Activated CD4-positive, alpha-beta T cell treated with anti-CD3 and anti-CD28 coated beads, Interleukin-10, Interleukin-2, amounts not matched to agents 100 ng/mL and 50 ng/mL, durations not matched to agents 16 hours and 8 hours (primary cell): ENCODE data around the gene WWC2.

Source experiments
- DNase-seq: peaks from one replicate; pipeline ENCODE4 v3.0.0-alpha.2; 2020

The WWC2 gene

DNA sequence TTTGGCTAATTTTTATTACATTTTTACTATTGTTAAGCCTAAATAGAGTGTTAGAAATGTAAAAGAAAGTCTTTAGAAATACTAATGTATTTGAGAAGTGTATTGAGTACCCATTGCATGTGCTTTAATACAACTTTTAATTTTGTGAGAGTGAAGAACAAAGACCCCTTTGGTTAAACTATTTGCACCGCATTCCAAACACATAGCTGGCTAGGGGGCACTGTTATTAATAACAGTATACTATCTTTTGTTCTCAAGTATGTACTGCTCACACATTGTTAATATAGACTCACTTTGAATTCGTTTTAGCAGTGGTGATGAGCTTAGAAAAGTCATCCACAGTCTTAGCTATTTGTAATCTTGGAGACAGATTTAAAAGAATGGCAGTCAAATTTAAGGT, 114.9 kb downstream of the WWC2 start:
- DNase-seq = no peak

DNA sequence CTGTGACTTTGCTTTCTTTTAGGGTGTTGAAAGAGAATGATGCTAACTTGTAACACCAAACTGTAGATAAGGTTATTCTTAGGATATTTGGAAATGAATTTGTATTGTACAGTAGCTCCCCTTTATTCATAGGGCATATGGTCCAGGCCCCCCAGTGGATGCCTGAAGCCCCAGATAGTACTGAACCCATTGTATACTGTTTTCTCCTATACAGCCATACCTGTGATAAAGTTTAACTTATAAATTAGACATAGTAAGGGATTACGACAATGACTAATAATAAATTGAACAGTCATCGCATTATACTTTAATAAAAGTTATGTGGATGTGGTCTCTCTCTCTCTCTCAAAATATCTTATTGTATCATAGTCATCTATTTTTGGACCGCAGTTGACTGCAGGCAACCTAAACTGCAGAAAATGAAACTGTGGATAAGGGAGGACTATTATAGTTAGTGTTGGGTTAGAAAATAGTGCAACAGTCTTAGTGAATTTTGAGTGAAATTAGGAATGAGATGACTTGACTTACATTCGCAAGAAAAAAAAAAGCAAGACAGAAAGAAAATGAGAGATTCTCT, 115.9 kb downstream of the WWC2 start:
- no peak for DNase-seq

DNA sequence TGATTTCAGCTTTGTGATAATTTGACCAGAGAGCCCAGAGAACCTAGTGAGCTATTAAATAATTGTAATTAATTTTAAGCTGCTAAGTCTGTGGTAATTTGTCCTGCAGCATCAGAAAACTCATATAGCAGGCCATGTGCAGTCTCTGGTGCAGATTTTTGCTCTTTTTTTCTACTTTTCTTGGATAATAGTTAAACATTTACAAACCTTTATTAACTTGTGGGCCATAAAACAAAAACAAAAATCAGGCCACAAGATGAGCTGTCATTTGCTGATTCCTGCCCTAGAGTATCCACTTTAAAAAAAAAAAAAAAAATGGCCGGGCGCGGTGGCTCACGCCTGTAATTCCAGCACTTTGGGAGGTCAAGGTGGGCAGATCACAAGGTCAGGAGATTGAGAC, 121.2 kb downstream of the WWC2 start:
- no peak for DNase-seq

DNA sequence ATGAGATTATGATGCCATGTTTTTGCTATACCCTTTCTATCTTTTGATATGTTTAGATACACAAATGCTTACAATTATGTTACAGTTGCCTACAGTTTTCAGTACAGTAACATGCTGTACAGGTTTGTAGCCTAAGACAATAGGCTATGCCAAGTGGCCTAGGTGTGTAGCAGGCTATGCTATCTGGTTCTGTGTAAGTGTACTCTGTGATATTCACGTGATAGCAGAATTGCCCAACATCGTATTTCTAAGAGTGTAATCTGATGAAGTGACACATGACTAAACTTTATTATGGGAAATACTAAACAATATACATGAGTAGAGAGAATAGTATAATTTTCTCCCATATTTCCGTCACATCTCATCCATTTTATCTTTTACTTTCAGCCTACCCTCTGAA, 124.0 kb downstream of the WWC2 start:
- no peak for DNase-seq

DNA sequence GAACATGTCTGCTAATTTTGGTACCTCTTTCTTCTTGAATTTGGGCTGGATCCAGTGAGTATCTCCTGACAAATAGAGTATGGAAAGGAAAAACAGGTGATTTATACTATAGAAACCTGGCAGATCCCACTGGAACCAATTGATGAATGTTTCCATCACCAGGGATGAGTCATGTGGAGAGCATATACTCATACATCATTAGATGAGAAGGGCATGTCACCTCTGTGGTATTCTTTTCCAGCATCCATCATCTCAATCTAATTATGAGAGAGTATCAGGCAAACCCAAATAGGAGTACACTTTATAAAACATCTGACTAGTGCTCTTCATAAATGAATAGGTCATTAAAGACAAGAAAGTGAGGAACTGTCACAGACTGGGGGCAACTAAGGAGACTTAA, 130.3 kb downstream of the WWC2 start:
- DNase-seq = no peak

DNA sequence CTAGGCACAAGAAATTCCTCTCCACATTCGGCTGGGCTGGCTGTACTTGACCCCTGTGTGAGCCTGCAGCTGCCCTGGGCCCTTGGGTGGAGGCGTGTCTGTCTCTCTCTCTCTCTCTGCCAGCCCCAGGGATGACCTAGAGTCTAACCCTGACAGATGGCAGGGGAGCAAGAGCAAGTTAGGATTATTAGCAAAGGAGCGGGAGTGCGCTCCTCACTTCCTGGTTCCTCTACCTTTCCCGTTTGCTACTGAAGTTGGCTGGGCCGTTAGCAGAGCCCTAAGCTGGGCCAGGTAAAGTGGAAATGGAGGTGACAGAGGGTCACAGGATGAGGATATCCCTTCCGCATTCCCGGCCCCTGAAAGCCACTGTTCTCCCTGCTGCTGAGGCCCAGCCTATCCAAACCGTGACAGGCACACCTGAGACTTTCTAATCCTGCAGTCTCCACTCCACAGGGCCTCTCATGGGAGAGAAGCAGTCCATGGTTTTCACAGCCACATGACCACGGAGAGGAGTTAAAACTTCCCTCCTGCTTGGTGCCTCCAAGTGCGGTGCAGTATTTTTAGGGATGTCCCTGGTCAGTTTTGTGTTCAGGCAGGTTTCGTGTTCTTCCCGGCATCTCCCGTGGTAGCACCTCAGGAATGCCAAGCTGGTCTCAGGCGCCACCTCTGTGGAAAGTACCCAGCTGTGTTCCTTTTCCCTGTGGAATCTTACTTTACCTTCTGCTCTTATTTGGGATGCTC, 141.7 kb downstream of the WWC2 start:
- no peak for DNase-seq

DNA sequence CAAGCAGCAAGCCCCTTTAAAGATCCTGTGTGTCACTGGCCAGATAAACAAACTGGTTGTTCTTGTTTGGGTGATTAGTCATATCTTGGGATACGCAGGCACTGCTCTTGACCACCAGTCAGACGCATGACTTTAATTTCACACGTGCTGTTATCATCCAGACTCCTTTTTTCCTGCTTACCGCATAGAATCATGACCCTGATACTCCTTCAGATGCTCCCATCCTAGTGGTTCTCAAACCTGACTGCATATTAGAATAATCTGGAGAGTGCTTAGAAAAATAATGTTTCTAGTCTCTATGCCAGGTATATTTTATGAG, 142.2 kb downstream of the WWC2 start:
- DNase-seq = no peak

DNA sequence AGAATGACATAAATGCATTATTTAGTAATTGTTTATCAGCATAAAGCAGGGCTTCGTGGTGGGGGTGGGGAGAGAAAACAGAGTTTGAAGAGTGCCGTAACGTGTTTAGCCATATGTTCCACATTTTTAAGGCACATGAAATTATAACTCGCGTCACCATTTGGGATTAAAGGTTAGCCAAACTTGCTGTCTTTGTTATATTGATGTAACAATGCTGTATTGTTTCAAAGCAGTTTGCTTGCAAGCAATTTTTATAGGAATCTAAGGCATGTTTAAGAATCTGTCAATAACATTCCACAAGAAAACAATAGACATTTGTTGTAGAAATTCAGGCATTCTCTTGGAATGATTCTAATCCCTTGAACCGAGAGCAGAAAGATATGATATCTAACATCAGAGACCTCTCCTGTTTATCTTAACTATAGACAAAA, 142.7 kb downstream of the WWC2 start:
- no peak for DNase-seq

DNA sequence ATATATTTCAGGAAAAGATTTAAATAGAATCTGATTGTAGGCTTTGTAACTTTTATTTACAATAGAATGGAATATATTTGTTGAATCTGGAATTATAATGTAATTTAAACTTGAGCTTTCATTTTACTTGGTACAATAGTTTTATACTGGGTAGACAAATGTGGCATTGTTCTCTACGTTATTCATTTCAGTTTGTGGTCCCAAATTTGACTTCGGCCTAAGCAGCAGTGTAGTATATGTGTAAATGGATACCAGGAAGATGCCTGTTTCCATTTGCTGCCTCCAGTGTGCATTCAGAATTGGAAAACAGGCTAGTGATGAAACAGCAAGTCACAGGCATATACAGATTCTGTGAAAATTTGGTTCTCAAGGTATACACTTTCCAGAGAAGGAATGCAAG, 143.2 kb downstream of the WWC2 start:
- no peak for DNase-seq

DNA sequence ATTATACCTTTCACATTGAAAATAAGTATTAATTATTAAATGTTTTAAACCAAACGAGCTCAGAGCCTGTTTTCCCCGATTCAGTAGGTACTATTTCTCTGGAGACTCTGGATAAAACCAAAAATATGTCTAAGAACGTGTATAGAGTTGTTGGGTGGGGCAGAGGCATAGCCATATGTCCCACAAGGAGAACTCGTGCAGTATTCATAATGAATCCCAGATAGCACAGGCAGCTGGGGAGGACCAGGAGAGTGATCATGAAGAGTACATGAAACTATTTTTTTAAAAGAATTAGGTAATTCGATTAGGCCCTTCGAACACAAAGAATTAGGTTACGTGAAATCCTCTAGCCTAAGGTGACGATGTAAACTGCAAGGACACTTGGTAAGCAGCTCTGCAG, 145.0 kb downstream of the WWC2 start:
- no peak for DNase-seq

DNA sequence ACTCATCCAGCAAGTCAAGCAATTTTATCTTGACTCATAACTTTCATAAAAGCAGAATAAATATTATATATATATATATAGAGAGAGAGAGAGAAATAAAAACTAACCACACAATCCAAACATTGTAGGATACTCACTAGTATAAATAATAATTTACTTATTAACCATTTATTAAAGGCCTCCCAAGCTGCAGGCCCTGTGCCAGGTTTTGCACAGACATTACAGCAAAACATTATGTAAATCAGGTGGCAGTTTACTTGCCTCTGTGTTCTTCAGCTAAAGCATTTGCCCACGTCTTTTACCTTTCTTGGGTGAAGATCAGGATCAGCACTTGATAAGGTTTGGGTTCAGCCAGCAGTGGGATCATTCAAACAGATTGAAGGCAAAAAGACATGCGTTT, 145.4 kb downstream of the WWC2 start:
- no peak for DNase-seq

DNA sequence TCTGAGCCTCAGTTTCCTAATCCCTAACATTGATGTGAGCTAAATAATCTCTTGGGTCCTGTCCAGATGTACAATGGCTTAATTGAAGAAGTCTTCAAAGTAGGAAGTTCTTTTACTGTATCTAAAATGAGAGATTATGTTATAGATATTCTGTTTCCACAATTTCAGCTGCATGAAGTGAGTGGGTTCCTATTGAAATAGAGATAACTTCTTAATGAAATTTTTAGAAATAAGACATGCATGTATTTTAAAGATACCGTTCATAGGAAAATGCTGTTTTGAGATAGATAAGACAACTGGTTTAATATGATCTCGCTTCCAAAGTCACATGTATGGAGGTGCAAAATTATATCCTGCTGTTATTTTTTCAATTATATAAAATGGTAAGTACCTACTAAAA, 149.1 kb downstream of the WWC2 start:
- no peak for DNase-seq

DNA sequence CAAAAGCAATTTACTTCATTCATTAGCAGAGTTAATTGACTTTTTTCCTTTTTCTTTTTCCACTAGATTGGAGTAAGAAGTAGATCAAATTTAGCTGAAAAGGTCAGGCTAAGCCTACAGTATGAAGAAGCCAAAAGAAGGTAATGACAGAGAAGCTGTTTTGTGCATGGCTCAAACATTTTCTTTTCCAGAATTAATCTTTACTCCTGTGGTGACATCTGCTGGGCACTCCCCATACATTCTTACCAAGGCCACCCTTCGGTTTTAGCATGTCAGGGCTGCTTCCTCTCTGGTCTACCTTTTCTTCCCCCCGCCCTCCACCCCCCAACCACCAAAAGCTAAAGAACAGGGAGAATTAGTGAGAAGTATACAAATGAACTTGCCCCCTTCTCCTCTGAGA, 150.8 kb downstream of the WWC2 start:
- peak; percentile 20 for DNase-seq

DNA sequence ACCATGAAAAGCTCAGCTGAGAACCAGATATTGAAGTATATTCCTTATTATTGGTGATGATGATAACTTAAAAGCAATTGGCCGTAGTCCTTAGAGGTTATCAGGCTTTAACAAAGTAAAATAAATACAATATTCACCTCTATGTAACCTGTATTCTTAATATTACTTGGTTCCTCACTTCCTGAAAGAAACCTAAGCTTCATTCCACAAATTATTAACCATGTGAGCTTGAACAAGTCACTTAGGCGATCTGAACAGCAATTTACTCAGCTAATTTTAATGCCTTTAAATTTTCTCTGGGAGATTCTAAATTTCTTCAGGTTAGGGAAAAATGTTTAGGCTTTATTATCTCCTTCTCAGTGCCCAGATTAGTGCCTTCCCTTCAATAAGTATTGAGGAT, 151.8 kb downstream of the WWC2 start:
- DNase-seq = no peak

DNA sequence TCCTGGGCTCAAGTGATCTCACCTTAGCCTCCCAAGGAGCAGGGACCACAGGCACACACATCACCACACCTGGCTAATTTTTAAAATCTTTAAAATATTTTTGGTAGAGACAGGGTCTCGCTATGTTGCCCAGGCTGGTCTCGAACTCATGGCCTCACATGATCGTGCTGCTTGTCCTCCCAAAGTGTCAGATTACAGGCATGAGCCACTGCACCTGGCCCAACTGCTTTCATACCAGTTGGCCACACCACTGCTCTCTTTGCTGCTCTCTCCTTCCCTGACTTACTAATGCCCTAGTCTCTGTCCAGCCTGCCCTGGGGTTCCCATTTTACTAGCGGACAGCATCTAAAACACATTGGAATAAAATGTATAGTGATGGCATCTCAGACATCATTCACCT, 153.9 kb downstream of the WWC2 start:
- no peak for DNase-seq

DNA sequence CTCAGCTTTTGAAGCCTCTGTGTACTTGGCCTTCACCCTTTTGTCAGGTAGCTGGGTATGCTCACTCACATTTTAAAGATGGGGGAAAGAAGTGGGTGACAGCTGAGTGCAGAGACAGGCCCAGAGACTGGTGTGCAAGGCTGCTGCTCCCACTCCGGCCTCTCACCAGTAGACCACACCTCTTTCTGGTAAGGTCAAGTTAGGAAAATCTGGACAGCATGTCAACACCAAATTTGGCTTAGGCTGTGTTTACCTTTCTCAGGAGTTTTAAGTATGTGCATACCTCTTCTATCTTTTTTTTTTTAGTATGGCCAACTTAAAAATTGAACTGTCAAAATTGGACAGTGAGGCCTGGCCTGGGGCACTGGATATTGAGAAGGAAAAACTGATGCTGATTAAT, 154.4 kb downstream of the WWC2 start:
- no peak for DNase-seq

DNA sequence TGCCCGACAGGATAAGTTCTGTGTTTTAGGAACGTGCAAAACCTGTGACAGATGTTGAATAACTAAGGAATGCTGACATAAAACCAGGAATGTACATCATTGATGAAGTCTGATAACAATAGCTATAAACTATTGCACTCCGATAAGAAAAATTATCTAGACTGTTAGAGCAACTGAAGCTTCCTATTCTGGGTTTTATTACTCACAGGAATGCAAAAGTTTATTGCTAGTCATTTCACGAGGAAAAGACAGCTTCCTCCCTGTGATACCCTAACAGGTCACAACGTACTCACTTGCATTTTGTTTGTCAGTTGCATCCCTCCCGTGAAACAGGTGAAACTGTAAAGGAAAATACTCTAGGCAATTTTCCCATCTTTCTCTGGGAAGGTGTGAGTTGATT, 155.1 kb downstream of the WWC2 start:
- no peak for DNase-seq

DNA sequence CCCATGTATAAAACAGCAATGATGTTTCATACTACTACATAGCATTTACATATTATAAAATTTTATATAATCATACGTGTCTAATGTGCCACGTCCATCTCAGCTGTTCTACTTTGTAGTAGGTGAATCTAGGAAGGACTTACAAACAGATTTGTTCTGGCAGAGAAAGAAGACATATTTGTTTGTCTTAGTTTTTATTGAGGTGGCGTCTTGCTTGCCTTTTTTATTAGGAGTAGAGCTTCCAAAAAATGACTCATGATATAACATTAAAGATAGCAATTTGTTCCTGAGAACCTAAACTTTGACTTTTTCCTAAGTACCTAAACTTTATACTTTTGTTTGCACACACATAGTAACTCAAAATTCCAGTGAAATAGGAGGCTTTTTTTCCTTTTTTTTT, 156.4 kb downstream of the WWC2 start:
- no peak for DNase-seq

DNA sequence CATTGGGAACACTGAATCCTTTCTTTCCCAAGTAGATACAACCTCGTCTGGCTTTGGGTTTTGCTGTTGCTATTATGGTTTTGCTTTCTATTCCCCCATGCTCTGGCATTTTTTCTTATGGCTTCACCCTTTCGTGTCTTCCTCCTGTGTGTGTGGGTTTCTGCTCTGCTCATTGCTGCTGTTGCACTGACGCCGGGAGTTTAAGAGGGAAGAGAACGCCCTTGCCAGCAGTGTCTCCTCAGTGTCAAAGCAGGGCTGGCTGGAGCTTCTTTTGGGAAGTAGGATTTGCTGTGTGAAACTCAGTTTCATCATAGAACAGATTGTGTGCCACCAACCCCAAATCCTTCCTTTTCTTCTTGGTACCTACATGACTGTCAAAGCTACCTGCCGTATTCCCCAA, 157.3 kb downstream of the WWC2 start:
- DNase-seq = no peak

DNA sequence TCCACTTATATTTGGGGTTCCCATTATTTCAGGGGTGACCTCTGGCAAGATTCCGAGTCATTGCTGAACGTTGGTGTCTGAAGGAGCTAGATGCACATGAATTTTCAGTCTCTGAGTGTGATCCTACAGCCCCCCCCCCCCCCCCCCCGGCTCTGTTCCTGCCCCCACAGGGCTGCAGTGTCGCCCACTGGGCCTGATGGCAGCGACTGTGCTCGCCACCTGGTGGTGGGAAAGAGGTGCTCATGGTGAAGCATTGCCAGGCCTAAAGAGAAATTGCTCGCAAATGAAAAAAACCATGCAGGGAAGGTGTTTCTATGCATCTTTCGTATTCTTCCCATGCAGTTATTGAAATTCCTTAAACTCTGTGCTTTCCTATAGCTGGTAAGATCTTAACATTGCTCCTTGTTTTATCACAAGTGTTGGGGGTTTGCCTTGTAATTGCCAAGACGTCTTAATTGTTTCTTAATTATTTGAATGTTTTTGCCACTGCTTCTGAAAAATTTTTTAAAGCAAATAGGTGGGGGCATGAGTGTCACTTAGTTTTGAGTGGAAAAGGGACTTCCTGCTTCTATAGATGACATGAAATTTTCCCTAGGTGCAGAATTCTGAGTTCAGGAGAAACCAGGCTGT, 157.8 kb downstream of the WWC2 start:
- peak; percentile 55 for DNase-seq

DNA sequence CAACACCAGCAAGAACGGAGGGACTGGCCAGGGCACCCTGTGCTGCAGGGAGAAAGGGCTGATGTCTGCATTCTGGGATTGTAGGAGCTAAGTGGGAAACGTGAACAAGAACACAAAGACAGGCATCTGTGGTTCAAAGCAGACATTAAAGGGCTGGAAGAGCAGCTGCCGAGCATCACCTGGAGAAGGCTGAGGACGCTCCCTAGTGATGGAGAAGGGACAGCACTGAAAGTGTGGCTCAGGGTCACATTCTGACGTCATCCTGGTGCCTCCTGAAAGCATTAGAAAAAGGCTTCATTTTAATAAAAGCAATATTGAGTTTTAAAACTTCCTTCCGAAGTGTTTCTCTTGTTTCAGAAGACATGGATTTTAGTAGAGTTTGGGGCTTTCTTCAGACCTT, 158.8 kb downstream of the WWC2 start:
- no peak for DNase-seq

DNA sequence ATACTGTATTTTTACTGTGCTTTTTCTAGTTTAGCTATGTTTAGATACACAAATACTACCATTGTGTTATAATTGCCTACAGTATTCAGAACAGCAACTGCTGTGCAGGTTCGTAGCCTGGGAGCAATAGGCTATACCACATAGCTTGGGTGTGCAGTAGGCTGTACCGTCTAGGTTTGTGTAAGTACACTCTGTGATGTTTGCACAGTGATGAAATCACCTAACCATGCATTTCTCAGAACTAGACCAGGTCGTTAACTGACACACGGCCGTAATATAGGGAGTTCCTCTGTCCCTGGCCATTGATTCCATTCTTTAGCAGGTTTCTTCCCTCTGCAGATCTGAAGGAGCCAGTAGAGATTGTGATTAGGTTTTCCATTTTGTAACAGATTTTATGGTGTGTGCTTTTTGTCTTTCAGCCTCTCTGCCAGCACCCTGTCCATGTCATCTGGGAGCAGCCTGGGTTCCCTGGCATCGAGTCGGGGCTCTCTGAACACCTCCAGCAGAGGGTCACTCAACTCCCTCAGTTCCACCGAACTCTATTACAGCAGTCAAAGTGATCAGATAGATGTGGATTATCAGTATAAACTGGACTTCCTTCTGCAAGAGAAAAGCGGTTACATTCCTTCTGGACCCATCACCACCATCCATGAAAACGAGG, 161.6 kb downstream of the WWC2 start:
- no peak for DNase-seq

DNA sequence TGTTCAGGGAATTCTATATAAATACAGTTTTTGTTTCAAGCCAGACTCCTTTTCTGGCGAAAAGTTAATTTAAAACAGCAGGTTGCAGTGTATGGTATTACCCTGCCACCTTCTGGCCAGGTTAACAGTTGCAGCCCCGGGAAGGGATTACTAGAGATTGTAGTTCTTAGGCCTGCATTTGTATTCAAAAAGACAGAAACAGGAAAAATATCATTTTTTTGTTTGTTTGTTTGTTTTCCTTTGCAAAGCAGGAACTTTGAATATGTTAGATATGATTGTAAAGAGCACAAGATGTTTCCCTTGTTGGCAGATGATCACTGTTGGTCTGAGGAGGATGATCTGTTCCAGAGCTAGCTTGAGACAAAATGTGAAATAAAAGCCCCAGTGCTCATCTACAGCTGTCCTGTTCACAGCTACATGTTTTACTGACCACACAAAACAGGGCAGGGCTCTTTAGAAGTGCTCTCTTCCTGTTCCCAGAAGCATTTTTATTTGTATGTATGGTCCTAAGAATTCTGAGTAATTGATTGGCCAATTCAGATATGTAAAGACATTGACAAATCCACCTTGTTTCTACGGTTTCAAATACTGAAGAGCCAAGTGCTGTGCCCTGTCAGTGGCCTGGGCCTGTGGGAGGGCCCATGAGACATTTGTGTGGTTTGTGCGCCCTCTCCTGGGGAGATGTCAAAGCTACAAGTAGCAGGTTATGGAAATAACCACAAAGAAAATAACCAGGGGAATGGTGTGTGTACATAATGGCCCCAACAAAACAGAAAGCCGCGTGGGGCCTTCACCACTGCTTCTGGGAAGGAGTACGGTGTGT, 163.1 kb downstream of the WWC2 start:
- DNase-seq = peak; percentile 80

DNA sequence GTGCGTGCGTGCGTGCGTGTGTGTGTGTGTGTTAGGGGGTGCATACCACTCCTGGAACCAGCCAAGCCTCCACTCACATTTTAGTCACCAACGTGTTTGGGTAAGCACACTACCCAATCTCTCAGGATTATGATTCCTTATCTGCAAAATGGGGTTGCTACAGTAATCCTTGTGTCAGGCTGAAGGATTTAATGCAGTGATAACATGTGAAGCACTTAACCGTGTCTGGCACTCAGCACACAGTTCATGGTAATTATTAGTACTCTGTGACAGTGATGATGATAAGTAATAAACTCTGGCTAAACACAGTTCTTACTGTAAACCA, 163.7 kb downstream of the WWC2 start:
- no peak for DNase-seq
